Ovary (tissue), 3 donors: ENCODE results near the gene CEP85L.

Experiments
- EP300 ChIP-seq: sonication (generic); formaldehyde crosslinking; IDR thresholded peaks from one replicate; pipeline ENCODE4 v1.6.1; 2017; ENCODE audit warnings: antibody characterized with exemption
- POLR2A ChIP-seq: fragments of 450-650 bp; IDR thresholded peaks from one replicate; pipeline ENCODE4 v1.6.1; 2017; ENCODE audit warnings: antibody characterized with exemption, mild to moderate bottlenecking, moderate library complexity
- TF ChIP-seq, protein P1 (sequence below), 3 donors: fragments of 450-650 bp in 2 of 3; fragments of 200-600 bp in 1 of 3; IDR thresholded peaks; one replicate each; pipeline versions ENCODE4 v1.5.1 to v1.8.0; 2016 to 2022; ENCODE audit warnings: antibody characterized with exemption in 3 of 3, mild to moderate bottlenecking in 1 of 3
- donor health status: DM: no; HTN: no; CAD: no.

DNA sequence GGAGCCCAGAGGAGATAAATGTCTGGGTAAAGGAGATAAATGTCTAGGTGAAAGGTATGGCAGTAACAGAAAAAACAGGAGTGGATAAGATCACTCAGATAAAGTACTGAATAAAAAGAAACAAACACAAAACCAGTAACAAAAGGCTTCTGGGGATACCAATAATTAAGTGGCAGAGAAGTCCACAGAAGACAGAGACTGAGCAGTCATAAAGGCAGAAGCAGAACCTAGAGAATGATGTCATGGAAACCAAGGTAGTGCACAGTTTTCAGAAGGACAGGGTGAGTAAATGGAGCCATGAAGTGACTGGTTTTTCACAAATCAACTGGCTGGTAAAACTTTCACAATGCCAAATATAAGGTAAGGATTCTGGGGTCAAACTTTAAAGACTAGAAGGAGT lies 184.2 kb downstream of the CEP85L start:
- TF ChIP-seq, protein P1, sequence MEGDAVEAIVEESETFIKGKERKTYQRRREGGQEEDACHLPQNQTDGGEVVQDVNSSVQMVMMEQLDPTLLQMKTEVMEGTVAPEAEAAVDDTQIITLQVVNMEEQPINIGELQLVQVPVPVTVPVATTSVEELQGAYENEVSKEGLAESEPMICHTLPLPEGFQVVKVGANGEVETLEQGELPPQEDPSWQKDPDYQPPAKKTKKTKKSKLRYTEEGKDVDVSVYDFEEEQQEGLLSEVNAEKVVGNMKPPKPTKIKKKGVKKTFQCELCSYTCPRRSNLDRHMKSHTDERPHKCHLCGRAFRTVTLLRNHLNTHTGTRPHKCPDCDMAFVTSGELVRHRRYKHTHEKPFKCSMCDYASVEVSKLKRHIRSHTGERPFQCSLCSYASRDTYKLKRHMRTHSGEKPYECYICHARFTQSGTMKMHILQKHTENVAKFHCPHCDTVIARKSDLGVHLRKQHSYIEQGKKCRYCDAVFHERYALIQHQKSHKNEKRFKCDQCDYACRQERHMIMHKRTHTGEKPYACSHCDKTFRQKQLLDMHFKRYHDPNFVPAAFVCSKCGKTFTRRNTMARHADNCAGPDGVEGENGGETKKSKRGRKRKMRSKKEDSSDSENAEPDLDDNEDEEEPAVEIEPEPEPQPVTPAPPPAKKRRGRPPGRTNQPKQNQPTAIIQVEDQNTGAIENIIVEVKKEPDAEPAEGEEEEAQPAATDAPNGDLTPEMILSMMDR (IDR thresholded peaks at IDR 0.05): no peak
- TF ChIP-seq POLR2A (no peak), EP300 (no peak)
